GM19467 (cell line): ENCODE measurements around the gene SCIMP.
"Not testable (repeated sequence)": the region's sequence is repeated elsewhere in the genome, so short reads cannot be mapped to it uniquely, and the experiment has no call there.

Experiments used
- ATAC-seq: cut with Tn5 transposase; IDR thresholded peaks from one replicate; pipeline ENCODE4 v1.9.1; 2021; ENCODE audit warnings: mild to moderate bottlenecking, moderate library complexity; ENCODE audit not compliant: unreplicated experiment

Gene SCIMP

GRCh38 chr17:5234645-5235576 lies at the start of gene SCIMP:
TSS of gene SCIMP (minus strand) at chr17:5234860. CDS start at chr17:5234755, 105 bp downstream.
- peak; percentile 57 for ATAC-seq

- ATAC-seq, result no peak
These were observed 49.1 kb upstream of the SCIMP start for GRCh38 chr17:5283571-5284315.

GRCh38 chr17:5282642-5283217 lies 48.1 kb upstream of the SCIMP start:
- ATAC-seq, result no peak

GRCh38 chr17:5281814-5282641 lies 47.4 kb upstream of the SCIMP start, which contains the start of gene RABEP1:
TSS of gene RABEP1 (plus strand) at chr17:5282284. CDS start at chr17:5282487, 203 bp downstream.
- no peak for ATAC-seq

GRCh38 chr17:5272322-5272721 lies 37.7 kb upstream of the SCIMP start:
- no peak for ATAC-seq

GRCh38 chr17:5269241-5269960 lies 34.7 kb upstream of the SCIMP start:
- ATAC-seq, result no peak

GRCh38 chr17:5264893-5265292 lies 30.2 kb upstream of the SCIMP start:
- ATAC-seq, result no peak

- ATAC-seq, result no peak
These were observed 28.8 kb upstream of the SCIMP start for GRCh38 chr17:5263441-5263840.

GRCh38 chr17:5262416-5262991 lies 27.8 kb upstream of the SCIMP start:
- no peak for ATAC-seq

GRCh38 chr17:5260542-5260941 lies 25.9 kb upstream of the SCIMP start:
- no peak for ATAC-seq

- ATAC-seq, result no peak
These were observed 22.5 kb upstream of the SCIMP start for GRCh38 chr17:5257124-5257523.

- no peak for ATAC-seq
These were observed 20.4 kb upstream of the SCIMP start for GRCh38 chr17:5254903-5255521.

GRCh38 chr17:5254414-5254813 lies 19.8 kb upstream of the SCIMP start:
- no peak for ATAC-seq

- ATAC-seq, result no peak
These were observed 15.0 kb upstream of the SCIMP start for GRCh38 chr17:5249615-5250014.

GRCh38 chr17:5248821-5249479 lies 14.3 kb upstream of the SCIMP start:
- no peak for ATAC-seq

- ATAC-seq, result no peak
These were observed 13.0 kb upstream of the SCIMP start for GRCh38 chr17:5247621-5248020.

GRCh38 chr17:5241861-5242671 lies 7.4 kb upstream of the SCIMP start:
- peak; percentile 51 for ATAC-seq

- not testable (repeated sequence) for ATAC-seq
These were observed 5.1 kb upstream of the SCIMP start for GRCh38 chr17:5239769-5240168.
